ENCODE results near the gene HM13.

- TF ChIP-seq POLR2A (IDR thresholded peaks at IDR 0.05; ENCODE audit: low read depth, low read length) (no peak), POLR2AphosphoS5 (IDR thresholded peaks at IDR 0.05; ENCODE audit: low read depth, low read length) (no peak), TAF1 (IDR thresholded peaks at IDR 0.05; ENCODE audit: low read depth, low read length) (no peak)
Observed at GRCh38 chr20:31516651-31517050, 2.4 kb downstream of the HM13 start.

All from GM12891 (cell line).